ENCODE measurements around the gene CD2BP2.
A peak's percentile ranks its signal among the peaks of the same experiment; 100 is the strongest.

The CD2BP2 gene

GRCh38 chr16:30369091-30369937 lies 14.2 kb upstream of the CD2BP2 start:
- H3K4me1 ChIP-seq (ENCODE audit: control insufficient read depth, insufficient read depth, low read length): peaks cover 23% of the 10 kb centered on the region; the same call in 1 of the 2 replicates
- peak overlapping the region; percentile 64 for H3K4me3 ChIP-seq (ENCODE audit: low read depth, low read length)
- peak overlapping the region; percentile 41 for H3K9ac ChIP-seq (ENCODE audit: low read length)
- H3K36me3 ChIP-seq (ENCODE audit: control insufficient read depth, insufficient read depth, low read length): peaks cover 11% of the 10 kb centered on the region
- H3K27me3 ChIP-seq (ENCODE audit: control insufficient read depth, insufficient read depth, low read length): no peaks in the 10 kb centered on the region
- H3K9me3 ChIP-seq (ENCODE audit: control insufficient read depth, insufficient read depth, low read depth, low read length): no peaks in the 10 kb centered on the region
- peak overlapping the region; percentile 30; the same call in 1 of the 2 replicates for H3K27ac ChIP-seq (ENCODE audit: low read depth, low read length)

DNA sequence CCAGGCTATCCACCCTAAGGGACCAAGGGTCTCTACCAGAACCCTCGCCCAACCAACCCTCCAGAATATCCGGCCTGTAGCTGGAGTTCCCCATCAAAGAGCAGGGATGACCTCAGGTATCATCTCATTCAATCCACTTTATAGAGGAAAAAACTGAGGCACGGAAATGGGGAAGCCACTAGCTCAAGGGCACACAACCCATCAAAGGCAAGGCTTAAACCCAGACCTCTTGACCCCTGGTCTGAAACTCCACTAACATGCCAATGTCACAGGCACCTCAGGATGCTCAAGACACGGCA lies 13.6 kb upstream of the CD2BP2 start:
- peaks cover 11% of the 10 kb centered on the region for H3K36me3 ChIP-seq (ENCODE audit: control insufficient read depth, insufficient read depth, low read length)
- peak overlapping the region; percentile 41 for H3K9ac ChIP-seq (ENCODE audit: low read length)
- H3K4me3 ChIP-seq (ENCODE audit: low read depth, low read length): peak overlapping the region; percentile 64
- peaks cover 23% of the 10 kb centered on the region; the same call in 1 of the 2 replicates for H3K4me1 ChIP-seq (ENCODE audit: control insufficient read depth, insufficient read depth, low read length)
- no peaks in the 10 kb centered on the region for H3K9me3 ChIP-seq (ENCODE audit: control insufficient read depth, insufficient read depth, low read depth, low read length)
- H3K27me3 ChIP-seq (ENCODE audit: control insufficient read depth, insufficient read depth, low read length): no peaks in the 10 kb centered on the region
- H3K27ac ChIP-seq (ENCODE audit: low read depth, low read length): no peak overlapping the region

GRCh38 chr16:30368122-30368791 lies 13.1 kb upstream of the CD2BP2 start:
- H3K4me3 ChIP-seq (ENCODE audit: low read depth, low read length): peak overlapping the region; percentile 64
- H3K9me3 ChIP-seq (ENCODE audit: control insufficient read depth, insufficient read depth, low read depth, low read length): no peaks in the 10 kb centered on the region
- peaks cover 11% of the 10 kb centered on the region for H3K36me3 ChIP-seq (ENCODE audit: control insufficient read depth, insufficient read depth, low read length)
- H3K4me1 ChIP-seq (ENCODE audit: control insufficient read depth, insufficient read depth, low read length): peaks cover 23% of the 10 kb centered on the region; the same call in 1 of the 2 replicates
- H3K27me3 ChIP-seq (ENCODE audit: control insufficient read depth, insufficient read depth, low read length): no peaks in the 10 kb centered on the region
- H3K27ac ChIP-seq (ENCODE audit: low read depth, low read length): no peak overlapping the region
- peak overlapping the region; percentile 41 for H3K9ac ChIP-seq (ENCODE audit: low read length)

- H3K36me3 ChIP-seq (ENCODE audit: control insufficient read depth, insufficient read depth, low read length): peaks cover 15% of the 10 kb centered on the region
These were observed 12.4 kb upstream of the CD2BP2 start for GRCh38 chr16:30367349-30368009.

DNA sequence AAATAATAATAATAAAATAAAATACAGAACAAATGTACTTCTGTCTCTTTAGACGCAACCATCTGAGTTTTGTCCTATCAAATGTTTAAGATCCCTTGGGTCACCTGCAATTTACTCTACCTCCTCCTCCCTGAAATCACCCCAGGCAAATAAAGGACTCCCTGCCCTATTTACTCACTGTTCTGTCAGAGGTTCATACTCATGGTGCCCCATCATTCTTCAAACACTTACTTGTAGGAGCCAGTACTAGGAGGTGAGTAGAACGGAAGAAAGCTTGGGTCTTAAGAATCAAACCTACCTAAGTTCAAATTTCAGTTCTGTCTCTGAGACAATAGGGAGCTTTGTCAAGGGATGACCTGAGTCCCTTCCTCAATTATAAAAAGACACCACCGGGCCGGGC lies 11.4 kb upstream of the CD2BP2 start:
- H3K9ac ChIP-seq (ENCODE audit: low read length): no peak overlapping the region
- H3K36me3 ChIP-seq (ENCODE audit: control insufficient read depth, insufficient read depth, low read length): peaks cover 19% of the 10 kb centered on the region
- no peaks in the 10 kb centered on the region for H3K27me3 ChIP-seq (ENCODE audit: control insufficient read depth, insufficient read depth, low read length)
- H3K4me3 ChIP-seq (ENCODE audit: low read depth, low read length): no peak overlapping the region
- H3K4me1 ChIP-seq (ENCODE audit: control insufficient read depth, insufficient read depth, low read length): peaks cover 19% of the 10 kb centered on the region; the same call in 1 of the 2 replicates
- no peaks in the 10 kb centered on the region for H3K9me3 ChIP-seq (ENCODE audit: control insufficient read depth, insufficient read depth, low read depth, low read length)
- H3K27ac ChIP-seq (ENCODE audit: low read depth, low read length): no peak overlapping the region

More at GRCh38 chr16:30367349-30368009, 12.4 kb upstream of the CD2BP2 start:
- H3K4me1 ChIP-seq (ENCODE audit: control insufficient read depth, insufficient read depth, low read length): peaks cover 23% of the 10 kb centered on the region; the same call in 1 of the 2 replicates
- H3K27ac ChIP-seq (ENCODE audit: low read depth, low read length): no peak overlapping the region
- peak overlapping the region; percentile 64 for H3K4me3 ChIP-seq (ENCODE audit: low read depth, low read length)
- no peaks in the 10 kb centered on the region for H3K9me3 ChIP-seq (ENCODE audit: control insufficient read depth, insufficient read depth, low read depth, low read length)
- no peak overlapping the region for H3K9ac ChIP-seq (ENCODE audit: low read length)
- no peaks in the 10 kb centered on the region for H3K27me3 ChIP-seq (ENCODE audit: control insufficient read depth, insufficient read depth, low read length)

DNA sequence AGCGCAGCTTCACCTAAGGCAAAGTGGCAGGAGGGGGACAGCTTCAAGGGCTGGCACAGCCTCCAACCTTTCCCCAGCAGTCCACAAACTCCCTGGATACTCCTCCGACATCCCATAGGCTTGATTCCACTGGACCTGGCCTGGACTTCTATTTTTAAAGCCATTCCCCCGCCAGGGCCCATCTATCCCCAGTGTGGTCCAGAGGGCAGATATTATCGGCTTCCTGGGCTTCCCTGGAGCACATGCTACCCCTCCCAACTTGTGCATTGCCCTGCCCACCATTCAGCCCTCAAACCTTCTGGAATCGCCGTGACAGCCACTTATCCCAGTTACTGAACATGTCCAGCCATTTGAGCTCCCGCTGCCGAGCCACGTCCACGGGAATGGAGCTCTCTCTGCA lies 10.1 kb upstream of the CD2BP2 start:
- H3K27ac ChIP-seq (ENCODE audit: low read depth, low read length): no peak overlapping the region
- no peak overlapping the region for H3K9ac ChIP-seq (ENCODE audit: low read length)
- H3K4me3 ChIP-seq (ENCODE audit: low read depth, low read length): no peak overlapping the region
- no peaks in the 10 kb centered on the region for H3K9me3 ChIP-seq (ENCODE audit: control insufficient read depth, insufficient read depth, low read depth, low read length)
- peaks cover 18% of the 10 kb centered on the region; the same call in 1 of the 2 replicates for H3K4me1 ChIP-seq (ENCODE audit: control insufficient read depth, insufficient read depth, low read length)
- H3K36me3 ChIP-seq (ENCODE audit: control insufficient read depth, insufficient read depth, low read length): peaks cover 23% of the 10 kb centered on the region
- no peaks in the 10 kb centered on the region for H3K27me3 ChIP-seq (ENCODE audit: control insufficient read depth, insufficient read depth, low read length)

DNA sequence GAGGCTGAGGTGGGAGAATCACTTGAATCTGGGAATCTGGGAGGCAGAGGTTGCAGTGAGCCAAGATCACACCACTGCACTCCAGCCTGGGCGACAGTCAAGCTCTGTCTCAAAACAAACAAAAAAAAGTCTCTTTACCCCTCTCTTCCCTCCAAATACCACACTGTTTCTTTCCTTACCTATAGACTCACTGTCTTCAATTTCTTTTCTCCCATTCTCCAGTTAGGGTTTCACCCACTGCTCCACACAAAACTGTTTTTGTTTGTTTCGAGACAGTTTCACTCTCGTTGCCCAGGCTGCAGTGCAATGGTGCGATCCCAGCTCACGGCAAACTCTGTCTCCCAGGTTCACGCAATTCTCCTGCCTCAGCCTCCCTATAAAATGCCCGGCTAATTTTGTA lies 6.1 kb upstream of the CD2BP2 start:
- no peak overlapping the region for H3K4me3 ChIP-seq (ENCODE audit: low read depth, low read length)
- peaks cover 3% of the 10 kb centered on the region for H3K4me1 ChIP-seq (ENCODE audit: control insufficient read depth, insufficient read depth, low read length)
- H3K27ac ChIP-seq (ENCODE audit: low read depth, low read length): no peak overlapping the region
- H3K27me3 ChIP-seq (ENCODE audit: control insufficient read depth, insufficient read depth, low read length): no peaks in the 10 kb centered on the region
- no peaks in the 10 kb centered on the region for H3K9me3 ChIP-seq (ENCODE audit: control insufficient read depth, insufficient read depth, low read depth, low read length)
- no peak overlapping the region for H3K9ac ChIP-seq (ENCODE audit: low read length)
- peaks cover 45% of the 10 kb centered on the region for H3K36me3 ChIP-seq (ENCODE audit: control insufficient read depth, insufficient read depth, low read length)

DNA sequence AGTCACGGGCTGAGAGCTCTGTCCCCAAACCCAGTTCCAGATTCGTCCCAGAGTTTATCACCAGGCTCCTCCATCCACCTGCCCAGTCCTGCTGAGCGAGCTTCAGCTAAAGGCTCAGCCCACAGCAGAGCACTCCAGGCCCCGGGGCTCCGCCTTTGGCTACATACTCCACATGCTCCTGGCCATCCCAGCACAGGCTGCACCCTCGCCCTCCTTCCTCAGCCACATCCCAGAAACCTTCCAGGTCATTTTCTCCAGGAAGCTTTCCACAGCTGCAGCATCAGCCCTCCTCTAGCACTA lies 4.7 kb upstream of the CD2BP2 start:
- Histone ChIP-seq H3K9me3 (ENCODE audit: control insufficient read depth, insufficient read depth, low read depth, low read length) (no peaks in the 10 kb centered on the region), H3K4me1 (ENCODE audit: control insufficient read depth, insufficient read depth, low read length) (peaks cover 7% of the 10 kb centered on the region), H3K9ac (ENCODE audit: low read length) (peak overlapping the region; percentile 25), H3K27ac (ENCODE audit: low read depth, low read length) (no peak overlapping the region), H3K27me3 (ENCODE audit: control insufficient read depth, insufficient read depth, low read length) (no peaks in the 10 kb centered on the region), H3K36me3 (ENCODE audit: control insufficient read depth, insufficient read depth, low read length) (peaks cover 38% of the 10 kb centered on the region), H3K4me3 (ENCODE audit: low read depth, low read length) (no peak overlapping the region)

DNA sequence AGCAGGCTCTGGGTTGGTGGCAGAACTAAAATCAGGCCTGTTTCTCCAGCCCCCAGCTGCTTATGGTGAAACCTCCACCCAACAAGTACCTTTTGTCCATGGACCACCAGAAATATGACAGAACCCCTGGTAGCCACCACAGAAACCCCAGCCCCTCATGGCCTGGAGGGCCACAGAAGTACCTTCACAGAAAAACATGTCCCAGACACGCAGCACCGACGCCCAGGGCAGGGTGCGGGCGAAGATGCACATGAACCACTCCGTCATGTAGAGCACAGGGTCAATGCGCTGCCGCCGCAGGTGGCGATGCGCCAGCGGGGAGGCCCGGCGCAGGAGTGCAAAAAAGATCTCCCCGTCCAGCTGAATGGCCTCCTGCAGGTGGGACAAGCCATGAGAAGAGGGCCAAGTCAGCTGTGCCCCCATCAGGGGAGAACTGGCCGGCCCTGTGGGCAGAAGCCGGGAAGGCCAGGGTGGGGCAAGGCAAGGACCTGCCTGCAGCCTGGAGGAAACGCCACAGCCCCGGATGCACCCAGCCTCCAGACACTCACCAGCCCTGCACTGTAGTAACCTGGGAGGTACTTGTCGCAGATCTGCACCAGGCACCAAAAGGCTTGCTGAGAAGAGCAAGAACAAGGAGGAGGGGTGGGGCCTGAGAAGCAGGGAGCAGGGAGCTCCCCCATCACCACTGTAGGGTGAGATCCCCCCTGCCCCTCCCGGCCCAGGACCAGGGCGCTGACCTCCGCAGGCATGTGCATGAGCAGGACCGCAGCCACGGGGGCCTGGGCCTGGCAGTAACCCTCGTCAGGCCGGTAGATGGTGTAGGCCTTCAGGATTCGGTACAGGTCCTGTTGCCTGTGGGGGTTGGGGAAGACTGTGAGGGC lies 4.1 kb upstream of the CD2BP2 start:
- Histone ChIP-seq H3K27me3 (ENCODE audit: control insufficient read depth, insufficient read depth, low read length) (no peaks in the 10 kb centered on the region), H3K27ac (ENCODE audit: low read depth, low read length) (no peak overlapping the region), H3K4me1 (ENCODE audit: control insufficient read depth, insufficient read depth, low read length) (peaks cover 7% of the 10 kb centered on the region), H3K9ac (ENCODE audit: low read length) (peak overlapping the region; percentile 25), H3K4me3 (ENCODE audit: low read depth, low read length) (no peak overlapping the region), H3K36me3 (ENCODE audit: control insufficient read depth, insufficient read depth, low read length) (peaks cover 34% of the 10 kb centered on the region), H3K9me3 (ENCODE audit: control insufficient read depth, insufficient read depth, low read depth, low read length) (no peaks in the 10 kb centered on the region)

DNA sequence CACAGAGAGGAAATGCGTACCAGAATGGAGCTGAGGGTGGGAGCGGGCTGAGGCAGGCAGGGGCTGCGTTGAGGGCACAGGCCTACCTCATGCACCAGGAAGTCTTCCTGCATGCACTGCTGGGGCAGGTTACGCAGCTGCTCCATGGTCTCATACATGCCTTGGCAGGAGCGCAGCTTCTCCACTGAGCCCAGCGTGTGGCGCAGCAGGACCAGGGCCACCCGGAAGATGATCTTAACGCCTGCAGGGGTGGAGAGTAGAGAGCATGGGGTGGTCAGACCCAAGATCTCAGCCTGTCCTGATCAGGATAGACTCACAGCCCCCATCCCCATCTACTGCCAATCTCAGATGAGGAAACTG lies 3.4 kb upstream of the CD2BP2 start:
- H3K9ac ChIP-seq (ENCODE audit: low read length): no peak overlapping the region
- no peaks in the 10 kb centered on the region for H3K27me3 ChIP-seq (ENCODE audit: control insufficient read depth, insufficient read depth, low read length)

More for the DNA sequence above, 3.4 kb upstream of the CD2BP2 start:
- Histone ChIP-seq H3K4me3 (ENCODE audit: low read depth, low read length) (no peak overlapping the region), H3K4me1 (ENCODE audit: control insufficient read depth, insufficient read depth, low read length) (peaks cover 12% of the 10 kb centered on the region), H3K27ac (ENCODE audit: low read depth, low read length) (no peak overlapping the region), H3K36me3 (ENCODE audit: control insufficient read depth, insufficient read depth, low read length) (peaks cover 38% of the 10 kb centered on the region), H3K9me3 (ENCODE audit: control insufficient read depth, insufficient read depth, low read depth, low read length) (no peaks in the 10 kb centered on the region)
